Measurements from ENCODE around the gene TRIM50.

DNA sequence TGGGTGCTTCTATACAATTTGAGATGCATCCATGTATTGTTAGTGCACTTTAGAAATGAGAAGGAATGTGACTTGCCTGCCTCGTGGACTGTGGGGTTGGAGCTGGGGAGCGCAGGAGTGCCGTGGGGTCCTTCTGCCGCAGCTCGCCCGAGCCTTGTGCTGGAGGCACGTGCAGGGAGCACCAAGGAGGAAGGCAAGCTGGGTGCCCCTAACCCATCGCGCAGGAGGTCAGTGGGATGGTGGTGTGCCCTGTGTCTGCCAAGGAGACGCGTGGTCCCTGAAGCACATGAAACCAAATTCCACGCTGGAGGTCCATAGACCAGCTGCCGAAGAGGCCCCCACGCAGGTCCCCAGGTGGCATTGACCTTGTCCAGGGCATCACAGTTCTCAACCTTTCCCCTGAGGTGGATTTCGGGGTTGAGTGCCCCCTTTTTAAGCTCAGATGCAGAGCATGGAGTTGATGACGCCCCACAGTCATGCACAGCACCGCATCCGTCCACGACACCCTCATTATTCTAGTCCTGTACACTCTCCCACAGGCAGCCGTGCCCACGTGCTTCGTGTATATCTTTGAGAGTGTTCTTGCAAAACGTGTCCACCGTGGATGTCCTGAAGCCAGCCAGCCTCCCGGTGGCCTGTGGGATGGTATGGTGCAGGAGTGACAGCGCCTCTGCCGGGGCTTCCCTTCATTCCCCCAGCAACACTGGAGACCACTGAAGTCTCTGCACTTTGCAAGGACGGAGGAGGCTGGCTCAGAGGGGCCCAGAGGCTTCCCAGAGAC, 35.5 kb upstream of the TRIM50 start:
- TF ChIP-seq, protein P1, sequence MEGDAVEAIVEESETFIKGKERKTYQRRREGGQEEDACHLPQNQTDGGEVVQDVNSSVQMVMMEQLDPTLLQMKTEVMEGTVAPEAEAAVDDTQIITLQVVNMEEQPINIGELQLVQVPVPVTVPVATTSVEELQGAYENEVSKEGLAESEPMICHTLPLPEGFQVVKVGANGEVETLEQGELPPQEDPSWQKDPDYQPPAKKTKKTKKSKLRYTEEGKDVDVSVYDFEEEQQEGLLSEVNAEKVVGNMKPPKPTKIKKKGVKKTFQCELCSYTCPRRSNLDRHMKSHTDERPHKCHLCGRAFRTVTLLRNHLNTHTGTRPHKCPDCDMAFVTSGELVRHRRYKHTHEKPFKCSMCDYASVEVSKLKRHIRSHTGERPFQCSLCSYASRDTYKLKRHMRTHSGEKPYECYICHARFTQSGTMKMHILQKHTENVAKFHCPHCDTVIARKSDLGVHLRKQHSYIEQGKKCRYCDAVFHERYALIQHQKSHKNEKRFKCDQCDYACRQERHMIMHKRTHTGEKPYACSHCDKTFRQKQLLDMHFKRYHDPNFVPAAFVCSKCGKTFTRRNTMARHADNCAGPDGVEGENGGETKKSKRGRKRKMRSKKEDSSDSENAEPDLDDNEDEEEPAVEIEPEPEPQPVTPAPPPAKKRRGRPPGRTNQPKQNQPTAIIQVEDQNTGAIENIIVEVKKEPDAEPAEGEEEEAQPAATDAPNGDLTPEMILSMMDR (IDR thresholded peaks at IDR 0.05): no peak
- no peak for TF ChIP-seq POLR2A (IDR thresholded peaks at IDR 0.05)
